CD14-positive monocyte (primary cell): ENCODE results near the gene HNF4A. TPM values are rescaled to one million over a fixed set of nuclear protein-coding genes. Genes with fewer than 3 reads are reported as not detected.

Experiments used
- DNase-seq, 3 donors: peaks; one replicate each; pipeline ENCODE4 v3.0.0-alpha.2; 2011 to 2022
- H2AFZ ChIP-seq: 2 replicates; pipeline ENCODE4 v1.6.0; 2012; ENCODE audit warnings: mild to moderate bottlenecking, low read depth, low read length, inconsistent platforms; ENCODE audit not compliant: insufficient read depth, poor library complexity, severe bottlenecking
- H3K27ac ChIP-seq, 2 donors: 1 replicate in 1 of 2; 2 replicates in 1 of 2; pipeline ENCODE4 v1.5.1; 2012 to 2013; ENCODE audit warnings: low read length in 2 of 2, control low read depth in 1 of 2, inconsistent platforms in 1 of 2, low read depth in 1 of 2, mild to moderate bottlenecking in 1 of 2
- H3K27me3 ChIP-seq, 2 donors: one replicate each; pipeline versions ENCODE4 v1.6.0 to v1.6.1; 2011 to 2013; ENCODE audit warnings: low read length in 2 of 2; ENCODE audit not compliant: control insufficient read depth in 2 of 2, insufficient read depth in 2 of 2
- H3K36me3 ChIP-seq, 2 donors: replicated peaks in 1 of 2; 1 replicate in 1 of 2; 2 replicates in 1 of 2; pipeline versions ENCODE4 v1.5.1 to v1.6.1; 2012 to 2013; ENCODE audit warnings: low read length in 2 of 2, control low read depth in 1 of 2, inconsistent platforms in 1 of 2, mild to moderate bottlenecking in 1 of 2; ENCODE audit not compliant: insufficient read depth in 2 of 2, control insufficient read depth in 1 of 2
- H3K4me1 ChIP-seq, 2 donors: 1 replicate in 1 of 2; 2 replicates in 1 of 2; pipeline versions ENCODE4 v1.5.1 to v1.6.1; 2012 to 2013; ENCODE audit warnings: low read length in 2 of 2, control low read depth in 1 of 2, inconsistent platforms in 1 of 2, mild to moderate bottlenecking in 1 of 2, moderate library complexity in 1 of 2; ENCODE audit not compliant: insufficient read depth in 2 of 2, control insufficient read depth in 1 of 2
- H3K4me2 ChIP-seq: replicated peaks from 2 replicates; pipeline ENCODE3; 2012; ENCODE audit warnings: low read length, moderate library complexity, mild to moderate bottlenecking; ENCODE audit not compliant: poor library complexity, severe bottlenecking; ENCODE audit errors: extremely low read depth
- H3K4me3 ChIP-seq, 3 experiments: fragments of 200-600 bp in 1 of 3; sonication (generic) in 1 of 3; replicated peaks in 1 of 3; 1 replicate in 2 of 3; 2 replicates in 1 of 3; pipeline ENCODE4 v1.5.1; 2011 to 2013; ENCODE audit warnings: low read length in 3 of 3, mild to moderate bottlenecking in 3 of 3, control low read depth in 2 of 3, low read depth in 2 of 3, inconsistent platforms in 1 of 3, moderate library complexity in 1 of 3
- H3K79me2 ChIP-seq: 2 replicates; pipeline ENCODE4 v1.6.0; 2012; ENCODE audit warnings: mild to moderate bottlenecking, control low read depth, inconsistent platforms, low read length, moderate library complexity; ENCODE audit not compliant: insufficient read depth
- H3K9ac ChIP-seq: 2 replicates; pipeline ENCODE4 v1.6.0; 2017; ENCODE audit warnings: low read length, mild to moderate bottlenecking; ENCODE audit not compliant: insufficient read depth, poor library complexity, severe bottlenecking
- H3K9me3 ChIP-seq, 2 donors: replicated peaks in 1 of 2; 1 replicate in 1 of 2; 2 replicates in 1 of 2; pipeline versions ENCODE4 v1.5.1 to v1.6.1; 2012 to 2013; ENCODE audit warnings: low read length in 2 of 2, control low read depth in 1 of 2; ENCODE audit not compliant: control insufficient read depth in 1 of 2, insufficient read depth in 1 of 2
- H4K20me1 ChIP-seq: 2 replicates; pipeline ENCODE4 v1.6.0; 2012; ENCODE audit warnings: mild to moderate bottlenecking, low read length, control low read depth, moderate library complexity; ENCODE audit not compliant: insufficient read depth
- H3K27ac Mint-ChIP-seq, 7 donors: one replicate each; pipeline ENCODE4 v1.8.0; 2020; ENCODE audit warnings: mild to moderate bottlenecking in 7 of 7, mixed read lengths in 7 of 7, moderate library complexity in 6 of 7, inconsistent platforms in 2 of 7
- H3K27me3 Mint-ChIP-seq, 3 donors: one replicate each; pipeline ENCODE4 v1.8.0; 2021 to 2022; ENCODE audit warnings: low read depth in 3 of 3, mild to moderate bottlenecking in 3 of 3, mixed read lengths in 3 of 3, moderate library complexity in 3 of 3, inconsistent platforms in 1 of 3
- H3K36me3 Mint-ChIP-seq, 2 donors: one replicate each; pipeline ENCODE4 v1.8.0; 2020; ENCODE audit warnings: mixed read lengths in 2 of 2, inconsistent platforms in 1 of 2, mild to moderate bottlenecking in 1 of 2
- H3K4me1 Mint-ChIP-seq: one replicate; pipeline ENCODE4 v1.8.0; 2020; ENCODE audit warnings: mild to moderate bottlenecking, mixed read lengths
- H3K4me3 Mint-ChIP-seq, 2 donors: one replicate each; pipeline ENCODE4 v1.8.0; 2020; ENCODE audit warnings: mild to moderate bottlenecking in 2 of 2, mixed read lengths in 2 of 2, moderate library complexity in 1 of 2
- H3K9me3 Mint-ChIP-seq, 7 donors: one replicate each; pipeline ENCODE4 v1.8.0; 2020 to 2022; ENCODE audit warnings: mixed read lengths in 7 of 7, mild to moderate bottlenecking in 6 of 7, moderate library complexity in 6 of 7, inconsistent platforms in 2 of 7
- CTCF ChIP-seq: fragments of 200-600 bp; IDR thresholded peaks from one replicate; pipeline ENCODE4 v1.8.0; 2022; ENCODE audit warnings: antibody characterized with exemption, mild to moderate bottlenecking
- WGBS: methylation state at CpG from one replicate; pipeline ENCODE4 v1.1.5; 2013; ENCODE audit warnings: missing lambda C conversion rate; ENCODE audit not compliant: insufficient coverage; 5-methylcytosine and 5-hydroxymethylcytosine counted together
- intact Hi-C, 2 donors: fragments of 100-400 bp; cut with micrococcal nuclease; formaldehyde crosslinking; loops; one replicate each; pipeline versions ENCODE4 v1.15.0 to v1.15.1; 2023
- polyA plus RNA-seq, 3 donors: library from polyadenylated mRNA; depleted of rRNA in 1 of 3; unstranded in 2 of 3; stranded (reverse) in 1 of 3; fragments of 300-500 nt in 2 of 3; fragments of >200 nt in 1 of 3; fragmentation: Illumina TruSeq in 2 of 3; gene quantifications; 1 replicate in 2 of 3; 2 replicates in 1 of 3; pipeline ENCODE4 v1.2.3, GENCODE V29; 2012 to 2021

Gene HNF4A
- polyA plus RNA-seq, 3 donors = not detected

GRCh38 chr20:44309763-44310663 is 45.5 kb upstream of the HNF4A start:
- no peak for TF ChIP-seq CTCF
- peak overlapping the region in 1 of 2 donors; percentile 73 for H3K27ac ChIP-seq
- 9% methylated on average over 8 of the region's 17 CpGs for WGBS
- peaks cover 0 to 7% of the 10 kb centered on the region in 2 donors for H3K27me3 ChIP-seq
- H3K36me3 ChIP-seq = no peaks in the 10 kb centered on the region
- H3K9me3 ChIP-seq = no peaks in the 10 kb centered on the region
- H3K9ac ChIP-seq = peak overlapping the region; percentile 75
- Mint-ChIP-seq H3K4me3 (peak overlapping the region; percentile 83 to 91), H3K9me3 (no peaks in the 10 kb centered on the region), H3K27me3 (peaks cover 5 to 14% (median 8%) of the 10 kb centered on the region in 3 donors), H3K36me3 (peaks cover 3 to 7% of the 10 kb centered on the region in 2 donors), H3K4me1 (peaks cover 16% of the 10 kb centered on the region), H3K27ac (peak overlapping the region in 6 of 7 donors; percentile 66 to 85 (median 74))
- peak overlapping the region; percentile 81 for H3K4me2 ChIP-seq
- peaks cover 16 to 23% of the 10 kb centered on the region in 2 donors for H3K4me1 ChIP-seq
- peak overlapping the region; percentile 93 for H2AFZ ChIP-seq
- no peaks in the 10 kb centered on the region for H4K20me1 ChIP-seq
- intact Hi-C loops = loop anchor here (2.0 to 10.0 kb wide), 3 partner anchors 93 to 845 kb away; partner anchors contain the start of gene OSER1 (in 1 of the 2)
- peaks cover 8% of the 10 kb centered on the region for H3K79me2 ChIP-seq
- peak; percentile 12 to 28 (median 22) for DNase-seq
- peak overlapping the region; percentile 61 to 89 (median 82) for H3K4me3 ChIP-seq
